H54 (cell line): ENCODE measurements around the gene ITGAL.

Experiments used
- DNase-seq: peaks from one replicate; pipeline ENCODE4 v3.0.0; 2011; ENCODE audit warnings: low spot score, mixed read lengths; ENCODE audit not compliant: insufficient read length
- FAIRE-seq: peaks from 3 replicates; lab custom pipeline; 2011; peaks lifted over from hg19 to GRCh38; lab: Jason Lieb, UNC
- POLR2A ChIP-seq: IDR thresholded peaks from 2 replicates; pipeline ENCODE4 v1.6.1; 2011; ENCODE audit warnings: low read depth, mild to moderate bottlenecking, low read length

Gene ITGAL

GRCh38 chr16:30472328-30472942, at the start of gene ITGAL:
Gene ITGAL, plus strand, starts transcription at chr16:30472742. Its CDS starts 96 bp downstream, at chr16:30472838.
- TF ChIP-seq POLR2A, result no peak
- FAIRE-seq (no peak), DNase-seq (no peak)

DNA sequence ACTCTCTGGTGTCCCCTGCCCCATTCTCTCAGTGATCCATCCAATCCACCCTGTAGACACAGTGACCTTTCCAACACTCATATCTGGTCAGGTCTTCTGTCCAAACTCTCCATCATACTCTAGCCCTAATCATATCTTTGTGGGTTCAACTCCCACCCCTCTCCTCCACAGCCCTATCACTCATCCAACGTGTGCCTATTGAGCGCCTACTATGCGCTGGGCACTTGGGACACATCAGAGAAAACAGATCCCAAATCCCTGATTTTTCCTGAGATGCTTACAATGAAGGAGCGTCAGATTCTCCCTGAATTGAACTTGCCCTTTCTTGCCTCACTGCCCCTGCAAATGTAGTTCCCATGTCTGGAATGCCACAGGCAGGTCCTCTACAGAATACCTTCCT, 44.5 kb upstream of the ITGAL start:
- no peak for DNase-seq
- TF ChIP-seq POLR2A, result no peak
- FAIRE-seq, result no peak

GRCh38 chr16:30429418-30429677, 43.2 kb upstream of the ITGAL start:
- TF ChIP-seq POLR2A, result no peak
- DNase-seq (no peak), FAIRE-seq (no peak)

DNA sequence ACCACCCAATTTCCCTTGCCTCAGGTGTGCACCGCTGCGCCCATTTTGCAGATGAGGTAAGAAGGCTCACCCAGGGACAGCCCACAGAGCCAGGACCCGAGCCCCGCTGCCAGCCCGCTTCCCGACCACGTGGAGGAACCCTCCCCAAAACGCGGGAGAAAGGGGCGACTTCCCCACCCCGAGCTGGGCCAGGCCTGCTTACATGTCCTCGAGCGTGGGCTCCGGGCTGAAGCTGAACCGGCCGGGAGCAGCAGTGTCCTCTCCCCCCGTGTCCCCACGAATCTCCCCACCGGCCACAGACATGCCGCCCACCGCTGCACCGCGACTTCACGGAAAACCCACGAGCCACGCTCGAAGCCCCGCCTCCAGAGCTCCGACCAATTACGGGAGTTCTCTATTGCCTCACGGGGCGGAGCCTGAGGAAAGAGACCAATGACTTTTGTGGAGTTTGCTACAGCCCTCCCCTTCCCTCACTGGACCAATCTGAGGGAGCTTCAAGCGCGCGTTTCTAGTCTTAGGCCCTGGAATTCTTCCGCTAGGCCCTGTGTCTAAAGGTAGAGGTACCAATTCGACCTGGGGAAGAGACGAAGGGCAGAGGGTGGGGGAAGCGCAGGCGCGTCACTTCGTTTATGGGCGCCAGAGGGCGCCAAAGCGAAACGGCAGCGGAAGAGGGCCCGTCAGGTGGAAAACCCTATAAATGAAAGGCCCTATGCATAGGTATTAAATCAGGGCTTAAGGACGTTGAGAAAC, 42.7 kb upstream of the ITGAL start, which contains the start of gene DCTPP1:
Gene DCTPP1 (minus strand): TSS at position 353 of the 750 bp plus-strand sequence. CDS start 50 bp downstream, at position 303.
- DNase-seq (peak; percentile 93), FAIRE-seq (peak; percentile 84)
- peak; percentile 25; the same call in 1 of the 2 replicates for TF ChIP-seq POLR2A

DNA sequence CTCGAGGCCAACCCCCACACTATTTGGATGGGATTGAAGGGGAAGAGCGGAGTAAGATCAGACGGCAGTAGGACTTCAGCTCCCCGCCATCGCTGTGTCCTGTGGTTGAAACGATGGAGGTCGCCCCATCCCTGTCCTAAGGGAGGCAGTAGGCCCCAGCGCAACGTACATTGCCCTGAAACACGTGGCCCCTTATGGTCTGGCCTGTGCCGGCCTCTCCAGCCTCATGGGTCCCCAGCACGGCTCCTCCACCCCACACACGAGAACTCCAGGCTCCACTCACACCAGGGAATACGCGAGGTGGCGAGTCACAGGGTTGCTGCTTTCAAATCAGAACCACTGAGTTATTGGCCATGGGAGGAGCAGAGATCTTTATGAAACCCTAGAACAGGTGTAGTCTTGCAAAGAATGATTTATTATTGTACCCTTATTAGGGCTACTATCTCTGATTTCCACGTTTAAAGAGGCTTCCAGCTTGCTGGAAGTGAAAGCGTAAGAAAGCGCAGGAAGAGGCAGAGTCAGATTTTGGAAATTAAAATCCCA, 42.0 kb upstream of the ITGAL start:
- TF ChIP-seq POLR2A, result no peak
- DNase-seq, result no peak

GRCh38 chr16:30434852-30435251, 37.7 kb upstream of the ITGAL start:
- TF ChIP-seq POLR2A, result no peak
- no peak for DNase-seq
- no peak for FAIRE-seq

More for the DNA sequence above, 42.0 kb upstream of the ITGAL start:
- FAIRE-seq, result no peak

DNA sequence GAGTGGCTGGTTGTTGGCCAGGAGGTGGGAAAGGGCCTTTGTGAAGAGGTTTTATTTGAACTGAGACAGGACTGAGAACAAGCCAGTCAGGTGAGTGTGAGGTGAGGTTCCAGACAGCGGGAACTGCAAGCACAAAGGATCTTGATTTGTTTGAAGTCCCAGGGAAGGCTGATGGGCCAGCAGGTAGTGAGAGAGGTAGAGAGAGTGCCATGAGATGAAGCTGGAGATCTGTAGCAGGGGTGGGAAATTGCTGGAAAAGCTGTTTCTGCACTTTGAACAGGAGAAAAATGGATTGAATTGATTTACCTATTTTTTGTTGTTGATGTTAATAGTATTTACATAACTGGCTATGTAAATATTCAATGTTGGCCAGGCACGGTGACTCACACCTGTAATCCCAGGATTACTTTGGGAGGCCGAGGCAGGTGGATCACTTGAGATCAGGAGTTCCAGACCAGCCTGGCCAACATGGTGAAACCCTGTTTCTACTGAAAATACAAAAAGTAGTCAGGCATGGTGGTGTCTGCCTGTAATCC, 35.0 kb upstream of the ITGAL start:
- DNase-seq (no peak), FAIRE-seq (no peak)
- TF ChIP-seq POLR2A, result no peak

DNA sequence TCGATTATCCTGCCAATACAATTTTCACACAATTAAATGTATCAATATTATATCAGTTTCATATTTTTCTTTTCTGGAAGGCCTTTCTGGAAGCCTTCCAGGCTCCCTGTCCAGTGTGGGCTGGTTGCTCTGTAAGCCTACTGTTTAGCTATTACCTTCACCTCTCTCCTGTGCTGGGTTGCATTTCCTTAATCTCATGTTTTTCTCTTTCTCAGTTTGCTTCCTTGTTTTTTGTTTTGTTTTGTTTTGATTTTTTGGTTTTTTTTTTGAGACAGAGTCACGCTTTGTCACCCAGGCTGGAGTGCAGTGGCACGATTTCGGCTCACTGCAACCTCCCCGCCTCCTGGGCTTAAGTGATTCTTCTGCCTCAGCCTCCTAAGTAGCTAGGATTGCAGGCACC, 33.7 kb upstream of the ITGAL start:
- FAIRE-seq, result no peak
- TF ChIP-seq POLR2A, result no peak
- DNase-seq, result no peak

DNA sequence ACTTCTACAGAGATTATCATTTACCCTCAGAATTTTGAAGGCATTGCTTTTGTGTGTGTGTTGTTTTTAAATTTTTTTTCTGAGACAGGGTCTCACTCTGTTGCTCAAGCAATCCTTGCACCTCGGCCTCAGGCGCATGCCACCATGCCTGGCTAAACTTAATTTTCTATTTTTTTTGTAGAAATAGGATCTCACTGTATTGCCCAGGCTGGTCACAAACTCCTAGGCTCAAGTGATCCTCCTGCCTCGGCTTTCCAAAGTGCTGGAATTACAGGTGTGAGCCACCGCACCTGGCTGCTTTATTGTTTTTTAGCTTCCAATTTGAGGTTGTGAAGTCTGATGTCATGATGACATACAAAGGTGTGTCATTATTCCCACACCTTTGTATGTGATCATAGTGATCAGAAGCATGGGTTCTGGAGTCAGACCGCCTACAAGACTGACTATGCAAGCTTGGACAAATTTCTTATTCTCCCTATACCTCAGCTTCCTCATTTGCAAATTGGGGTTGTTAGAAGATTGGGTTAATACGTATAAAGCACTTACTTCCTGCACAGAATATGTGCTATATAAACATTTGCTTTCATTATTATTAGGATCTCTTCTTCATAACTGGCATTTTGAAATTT, 32.7 kb upstream of the ITGAL start:
- FAIRE-seq, result no peak
- TF ChIP-seq POLR2A, result no peak
- DNase-seq, result no peak

DNA sequence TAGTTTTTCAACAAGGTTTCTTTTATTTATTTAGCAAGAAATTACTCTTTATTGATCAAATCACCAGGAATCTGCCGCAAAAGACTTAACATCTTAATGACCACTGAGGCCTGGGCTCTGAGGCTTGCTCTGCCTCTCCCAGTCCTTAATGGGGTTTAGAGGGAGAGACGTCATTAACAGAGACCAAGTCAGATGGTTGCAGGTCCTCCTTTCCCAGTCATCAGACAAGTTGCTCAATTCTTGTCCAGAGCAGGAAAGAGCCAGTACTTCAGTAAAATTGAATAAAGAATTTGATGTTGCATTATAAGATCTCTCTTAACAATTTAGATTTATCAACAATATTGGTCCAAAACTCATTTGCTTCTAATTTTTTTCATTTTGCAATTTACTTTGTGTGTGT, 28.9 kb upstream of the ITGAL start:
- no peak for FAIRE-seq
- DNase-seq, result no peak
- TF ChIP-seq POLR2A, result no peak

DNA sequence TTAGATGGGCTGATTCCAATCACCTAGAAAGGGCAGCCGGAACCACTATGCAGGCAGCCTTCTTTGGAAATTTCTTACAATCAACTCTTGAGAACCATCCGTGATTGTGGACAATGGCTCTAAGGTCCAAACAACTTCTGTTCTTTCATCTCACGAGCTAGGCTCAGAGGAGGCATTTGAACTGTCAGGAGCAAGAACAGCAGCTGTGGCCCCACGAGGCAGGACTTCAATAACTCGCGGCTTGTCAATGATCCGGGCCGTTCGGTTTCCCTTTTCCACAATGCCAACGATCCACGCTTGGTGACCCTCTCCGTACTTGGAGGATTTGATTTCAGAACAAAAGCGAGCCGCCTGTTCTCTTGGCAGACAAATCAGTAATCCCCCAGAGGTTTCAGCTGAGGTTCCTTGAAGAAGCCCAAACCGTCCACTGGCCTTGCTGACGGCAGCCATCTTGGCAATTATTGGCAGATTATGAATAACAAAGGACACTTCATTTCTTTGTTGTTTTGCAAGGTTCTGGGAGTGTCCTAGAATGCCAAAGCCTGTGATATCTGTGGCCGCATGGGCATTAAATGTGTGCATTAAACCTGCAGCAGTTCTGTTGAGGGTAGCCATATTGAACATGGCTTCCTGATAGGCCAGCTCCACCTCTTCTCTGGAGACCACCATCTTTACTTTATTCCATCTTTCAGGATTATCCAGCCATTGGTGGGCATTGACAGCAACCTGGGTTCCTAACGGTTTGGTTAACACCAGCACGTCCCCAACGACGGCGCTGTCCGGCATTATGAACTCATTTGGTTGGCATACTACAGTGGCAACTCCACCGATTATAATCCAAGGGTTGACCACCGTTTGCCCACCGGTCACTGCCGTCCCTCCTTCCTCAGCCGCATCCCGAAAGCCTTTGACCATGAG, 28.1 kb upstream of the ITGAL start:
- DNase-seq (no peak), FAIRE-seq (no peak)
- no peak for TF ChIP-seq POLR2A

DNA sequence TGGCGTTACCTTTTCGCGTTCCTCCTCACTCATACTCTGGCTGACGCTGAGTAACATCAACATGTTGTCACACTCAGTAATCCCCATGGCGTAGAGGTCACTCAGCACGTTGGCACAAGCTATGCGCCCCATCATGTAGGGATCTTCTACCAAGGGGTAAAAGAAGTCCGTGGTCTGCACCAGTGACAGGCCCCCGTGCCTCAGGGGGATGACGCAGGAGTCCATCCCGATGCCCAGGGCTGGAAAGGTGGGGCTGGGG, 27.5 kb upstream of the ITGAL start:
- FAIRE-seq (no peak), DNase-seq (no peak)
- TF ChIP-seq POLR2A, result 0 out of 2 replicates have a peak, but pooled peaks have one; percentile 7

DNA sequence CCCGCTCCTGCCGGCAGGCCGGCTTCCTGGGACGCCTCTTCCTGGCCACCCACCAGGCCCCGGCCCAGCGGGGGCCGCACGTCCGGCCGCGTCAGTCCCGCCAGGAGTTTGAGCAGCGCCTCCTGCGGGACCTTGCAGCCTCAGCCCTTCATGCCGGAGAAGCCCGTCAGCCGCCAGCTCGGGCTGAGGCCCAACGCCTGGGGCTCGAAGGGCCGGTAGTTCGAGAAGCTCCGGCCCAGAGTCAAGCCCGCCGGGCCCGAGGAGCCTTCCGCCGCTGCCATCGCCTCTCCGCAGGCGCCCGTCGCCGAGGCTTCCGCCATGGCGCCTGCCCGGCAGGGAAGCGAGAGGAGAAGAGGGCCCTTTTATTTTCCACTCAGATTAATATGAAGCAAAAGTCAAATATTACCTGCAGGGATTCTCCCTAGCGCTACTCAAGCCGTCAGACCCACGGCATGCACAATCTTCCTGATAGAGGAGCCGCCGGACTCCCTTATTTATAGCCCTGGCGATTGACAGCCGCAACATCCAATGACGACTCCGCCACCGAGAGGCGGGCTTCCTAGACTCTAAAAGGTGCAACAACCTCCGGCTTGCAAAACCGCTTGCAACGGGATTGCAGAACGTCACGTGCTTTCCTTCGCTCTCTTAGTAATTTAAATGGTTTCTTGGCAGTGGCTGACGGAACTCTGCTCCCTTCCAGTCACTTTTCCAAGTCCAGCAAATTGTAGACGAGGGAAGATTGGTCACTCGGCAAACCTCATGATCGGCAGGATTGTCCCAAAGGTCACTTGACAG, 26.9 kb upstream of the ITGAL start, which contains the start of gene SEPHS2:
Gene SEPHS2 (minus strand): TSS at position 467 of the 795 bp plus-strand sequence. CDS start 147 bp downstream, at position 320.
- TF ChIP-seq POLR2A, result peak; percentile 80
- FAIRE-seq, result no peak

More for the DNA sequence above, 26.9 kb upstream of the ITGAL start, which contains the start of gene SEPHS2:
- DNase-seq, result peak; percentile 81
